ENCODE measurements around the gene CCDC102A.

The CCDC102A gene

GRCh38 chr16:57468346-57468745 lies 68.0 kb downstream of the CCDC102A start:
- no peak for DNase-seq
- no peak overlapping the region for H4K8ac ChIP-seq (ENCODE audit: low read depth, low read length)
- H3K79me2 ChIP-seq (ENCODE audit: control insufficient read depth, insufficient read depth, low read length): peaks cover 9% of the 10 kb centered on the region
- no peak overlapping the region for H3K27ac ChIP-seq (ENCODE audit: low read depth, low read length)
- H3K4me1 ChIP-seq (ENCODE audit: control insufficient read depth, low read depth, low read length): peaks cover 7% of the 10 kb centered on the region
- no peak overlapping the region for H3K4ac ChIP-seq (ENCODE audit: low read depth, low read length)
- H3K9ac ChIP-seq (ENCODE audit: low read length): no peak overlapping the region
- no peak overlapping the region for H4K5ac ChIP-seq (ENCODE audit: low read length)
- no peak overlapping the region for H2BK120ac ChIP-seq (ENCODE audit: low read depth, low read length)
- H3K23ac ChIP-seq (ENCODE audit: low read length): no peak overlapping the region
- H3K4me2 ChIP-seq (ENCODE audit: low read length): no peak overlapping the region
- peaks cover 30% of the 10 kb centered on the region for H3K36me3 ChIP-seq (ENCODE audit: control insufficient read depth, insufficient read depth, low read length)
- H2BK5ac ChIP-seq (ENCODE audit: low read length): no peak overlapping the region
- H3K4me3 ChIP-seq (ENCODE audit: low read length): no peak overlapping the region
- H3K27me3 ChIP-seq (ENCODE audit: insufficient read depth, low read length, poor library complexity): no peaks in the 10 kb centered on the region
- 100% methylated on average over 1 of the region's 2 CpGs for WGBS (ENCODE audit: extremely low coverage, insufficient coverage, low lambda C conversion rate)
- H2BK15ac ChIP-seq (replicated peaks; ENCODE audit: low read depth): no peak overlapping the region
- H2AK5ac ChIP-seq (ENCODE audit: low read length): no peak overlapping the region
- H3K79me1 ChIP-seq (ENCODE audit: low read length): peaks cover 15% of the 10 kb centered on the region
- H3K18ac ChIP-seq (ENCODE audit: low read length): no peak overlapping the region
- H3K56ac ChIP-seq (ENCODE audit: low read length): no peak overlapping the region

GRCh38 chr16:57464523-57464922 lies 71.8 kb downstream of the CCDC102A start:
- H3K36me3 ChIP-seq (ENCODE audit: control insufficient read depth, insufficient read depth, low read length): peaks cover 15% of the 10 kb centered on the region
- H3K79me1 ChIP-seq (ENCODE audit: low read length): peaks cover 20% of the 10 kb centered on the region
- no peak overlapping the region for H3K27ac ChIP-seq (ENCODE audit: low read depth, low read length)
- H2BK5ac ChIP-seq (ENCODE audit: low read length): no peak overlapping the region
- no peak overlapping the region for H3K18ac ChIP-seq (ENCODE audit: low read length)
- no peak overlapping the region for H2BK15ac ChIP-seq (replicated peaks; ENCODE audit: low read depth)
- H3K4me2 ChIP-seq (ENCODE audit: low read length): no peak overlapping the region
- no peak overlapping the region for H4K8ac ChIP-seq (ENCODE audit: low read depth, low read length)
- no peak overlapping the region for H3K23ac ChIP-seq (ENCODE audit: low read length)
- no peaks in the 10 kb centered on the region for H3K4me1 ChIP-seq (ENCODE audit: control insufficient read depth, low read depth, low read length)
- no peaks in the 10 kb centered on the region for H3K27me3 ChIP-seq (ENCODE audit: insufficient read depth, low read length, poor library complexity)
- no peak overlapping the region for H3K4me3 ChIP-seq (ENCODE audit: low read length)
- DNase-seq: no peak
- WGBS (ENCODE audit: extremely low coverage, insufficient coverage, low lambda C conversion rate): no CpG with 5 or more reads among the region's 2 CpGs
- H3K4ac ChIP-seq (ENCODE audit: low read depth, low read length): no peak overlapping the region
- H2AK5ac ChIP-seq (ENCODE audit: low read length): no peak overlapping the region
- H3K79me2 ChIP-seq (ENCODE audit: control insufficient read depth, insufficient read depth, low read length): peaks cover 15% of the 10 kb centered on the region
- H2BK120ac ChIP-seq (ENCODE audit: low read depth, low read length): no peak overlapping the region
- no peak overlapping the region for H4K5ac ChIP-seq (ENCODE audit: low read length)
- H3K9ac ChIP-seq (ENCODE audit: low read length): no peak overlapping the region
- H3K56ac ChIP-seq (ENCODE audit: low read length): no peak overlapping the region

- Histone ChIP-seq H2BK120ac (ENCODE audit: low read depth, low read length) (no peak overlapping the region), H3K23ac (ENCODE audit: low read length) (no peak overlapping the region), H4K8ac (ENCODE audit: low read depth, low read length) (no peak overlapping the region), H3K79me2 (ENCODE audit: control insufficient read depth, insufficient read depth, low read length) (peaks cover 15% of the 10 kb centered on the region), H3K4me2 (ENCODE audit: low read length) (peak overlapping the region; percentile 49), H3K27me3 (ENCODE audit: insufficient read depth, low read length, poor library complexity) (no peaks in the 10 kb centered on the region), H3K4me1 (ENCODE audit: control insufficient read depth, low read depth, low read length) (no peaks in the 10 kb centered on the region), H2BK5ac (ENCODE audit: low read length) (no peak overlapping the region), H3K9ac (ENCODE audit: low read length) (peak overlapping the region; percentile 84), H3K36me3 (ENCODE audit: control insufficient read depth, insufficient read depth, low read length) (peaks cover 4% of the 10 kb centered on the region), H2BK15ac (replicated peaks; ENCODE audit: low read depth) (no peak overlapping the region), H3K27ac (ENCODE audit: low read depth, low read length) (no peak overlapping the region), H3K4ac (ENCODE audit: low read depth, low read length) (peak overlapping the region; percentile 64), H3K79me1 (ENCODE audit: low read length) (peaks cover 20% of the 10 kb centered on the region), H4K5ac (ENCODE audit: low read length) (no peak overlapping the region), H3K18ac (ENCODE audit: low read length) (peak overlapping the region; percentile 70), H2AK5ac (ENCODE audit: low read length) (no peak overlapping the region), H3K56ac (ENCODE audit: low read length) (peak overlapping the region; percentile 95), H3K4me3 (ENCODE audit: low read length) (peak overlapping the region; percentile 89)
- no CpG with 5 or more reads among the region's 16 CpGs for WGBS (ENCODE audit: extremely low coverage, insufficient coverage, low lambda C conversion rate)
- DNase-seq: no peak
These were observed 73.4 kb downstream of the CCDC102A start for GRCh38 chr16:57462978-57463362.

DNA sequence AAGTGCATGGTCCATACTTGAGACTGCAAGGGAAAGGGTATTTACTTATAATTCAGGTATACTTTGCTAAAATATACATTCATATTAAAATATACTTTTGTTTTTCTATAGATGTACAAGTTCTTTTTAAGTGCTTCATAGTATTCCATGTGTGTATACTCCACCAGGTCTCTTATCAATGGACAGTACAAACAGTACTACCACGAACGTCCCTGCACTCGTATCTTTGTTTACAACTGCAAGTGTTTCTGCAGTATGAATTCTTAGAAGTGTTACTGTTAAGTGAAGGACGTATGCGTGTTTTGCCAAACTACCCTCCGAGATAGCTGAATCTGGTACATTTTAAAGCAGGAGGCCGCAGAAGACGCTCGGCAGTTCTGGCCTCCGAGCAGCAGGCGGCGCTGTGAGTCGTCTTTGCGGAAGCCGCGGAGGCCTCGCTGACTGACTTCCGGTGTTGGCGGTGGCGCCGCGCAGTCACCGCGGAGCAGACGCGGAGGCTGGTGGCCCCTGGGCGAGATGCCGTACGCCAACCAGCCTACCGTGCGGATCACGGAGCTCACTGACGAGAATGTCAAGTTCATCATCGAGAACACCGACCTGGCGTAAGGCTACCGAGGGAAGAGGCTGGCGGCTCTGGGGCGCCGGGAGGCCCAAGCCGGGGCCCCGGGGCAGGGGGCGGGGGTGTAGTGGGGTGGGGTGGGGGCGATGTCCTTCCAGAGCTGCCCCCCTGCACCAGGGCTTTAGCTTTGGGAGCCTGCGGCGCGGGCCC lies 74.0 kb downstream of the CCDC102A start, which contains the start of gene POLR2C:
TSS of gene POLR2C (plus strand) at position 471 of the 769 bp plus-strand sequence. CDS start at position 517, 46 bp downstream.
- Histone ChIP-seq H3K4ac (ENCODE audit: low read depth, low read length) (peak within 1 kb of the TSS; percentile 64), H2AK5ac (ENCODE audit: low read length) (no peak within 1 kb of the TSS), H2BK15ac (replicated peaks; ENCODE audit: low read depth) (no peak within 1 kb of the TSS), H4K5ac (ENCODE audit: low read length) (no peak within 1 kb of the TSS), H3K9ac (ENCODE audit: low read length) (peak within 1 kb of the TSS; percentile 84), H3K27ac (ENCODE audit: low read depth, low read length) (no peak within 1 kb of the TSS), H3K27me3 (ENCODE audit: insufficient read depth, low read length, poor library complexity) (no peaks in the 10 kb centered on the region), H3K36me3 (ENCODE audit: control insufficient read depth, insufficient read depth, low read length) (peaks cover 4% of the 10 kb centered on the region), H3K79me1 (ENCODE audit: low read length) (peaks cover 20% of the 10 kb centered on the region), H2BK5ac (ENCODE audit: low read length) (no peak within 1 kb of the TSS), H3K79me2 (ENCODE audit: control insufficient read depth, insufficient read depth, low read length) (peaks cover 15% of the 10 kb centered on the region), H2BK120ac (ENCODE audit: low read depth, low read length) (no peak within 1 kb of the TSS), H3K4me2 (ENCODE audit: low read length) (peak within 1 kb of the TSS; percentile 49), H3K4me1 (ENCODE audit: control insufficient read depth, low read depth, low read length) (no peaks in the 10 kb centered on the region), H3K23ac (ENCODE audit: low read length) (no peak within 1 kb of the TSS), H4K8ac (ENCODE audit: low read depth, low read length) (peak within 1 kb of the TSS; percentile 81), H3K4me3 (ENCODE audit: low read length) (peak within 1 kb of the TSS; percentile 89), H3K56ac (ENCODE audit: low read length) (peak within 1 kb of the TSS; percentile 95), H3K18ac (ENCODE audit: low read length) (peak within 1 kb of the TSS; percentile 70)
- DNase-seq: peak; percentile 89
- WGBS (ENCODE audit: extremely low coverage, insufficient coverage, low lambda C conversion rate): no CpG with 5 or more reads among the region's 47 CpGs
